Measurements from ENCODE around the gene PITPNM1.
"Not testable (repeated sequence)": the region's sequence is repeated elsewhere in the genome, so short reads cannot be mapped to it uniquely, and the experiment has no call there.

Gene PITPNM1

GRCh38 chr11:67504950-67505581 lies at the start of gene PITPNM1:
TSS of gene PITPNM1 (minus strand) at chr11:67505363. CDS start at chr11:67504180, 1,183 bp downstream.
- peak in 1 of 2 donors; percentile 49 for DNase-seq (ENCODE audit: low read depth in 1 of 2, low spot score in 1 of 2)

DNA sequence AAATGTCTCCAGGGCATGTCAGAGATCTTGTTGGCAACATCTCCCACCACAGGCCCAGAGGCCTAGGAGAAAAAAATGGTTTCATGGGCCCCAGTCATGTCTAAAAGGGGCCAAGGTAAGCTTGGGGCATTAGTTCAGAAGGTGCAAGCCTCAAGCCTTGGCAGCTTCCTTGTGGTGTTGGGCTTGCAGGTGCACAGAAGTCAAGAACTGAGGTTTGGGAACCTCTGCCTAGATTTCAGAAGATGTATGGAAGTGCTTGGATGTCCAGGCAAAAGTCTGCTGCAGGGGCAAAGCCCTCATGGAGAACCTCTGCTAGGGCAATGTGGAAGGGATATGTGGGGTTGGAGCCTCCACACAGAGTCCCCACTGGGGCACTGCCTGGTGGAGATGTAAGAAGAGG lies 46.5 kb upstream of the PITPNM1 start:
- not testable (repeated sequence) for DNase-seq (ENCODE audit: low read depth in 1 of 2, low spot score in 1 of 2)

- no peak for DNase-seq (ENCODE audit: low read depth in 1 of 2, low spot score in 1 of 2)
These were observed 46.0 kb upstream of the PITPNM1 start for GRCh38 chr11:67551127-67551526.

DNA sequence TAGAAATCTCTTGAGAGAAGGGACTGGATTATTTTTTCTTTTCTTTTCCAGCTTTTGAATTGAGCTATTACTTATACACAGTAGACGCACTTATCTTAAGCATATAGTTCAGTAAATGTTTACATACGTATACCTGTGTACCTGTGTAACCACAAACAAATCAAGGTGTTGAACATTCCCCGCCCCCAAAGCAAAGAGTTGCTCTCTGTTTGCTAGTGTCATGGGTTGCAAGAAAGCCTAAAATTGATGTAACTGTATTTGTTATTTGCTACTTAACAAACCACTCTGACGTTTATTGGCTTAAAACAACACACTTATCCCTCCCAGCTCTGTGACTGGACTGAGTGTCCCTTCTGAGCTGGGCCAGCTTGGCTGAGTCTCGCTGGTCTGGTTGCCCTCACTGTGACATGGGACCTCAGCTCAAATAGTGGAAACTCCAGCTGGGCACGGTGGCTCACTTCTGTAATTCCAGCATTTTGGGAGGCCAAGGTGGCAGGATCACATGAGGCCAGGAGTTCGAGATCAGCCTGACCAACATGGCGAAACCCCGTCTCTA lies 43.5 kb upstream of the PITPNM1 start:
- DNase-seq (ENCODE audit: low read depth in 1 of 2, low spot score in 1 of 2): no peak

DNA sequence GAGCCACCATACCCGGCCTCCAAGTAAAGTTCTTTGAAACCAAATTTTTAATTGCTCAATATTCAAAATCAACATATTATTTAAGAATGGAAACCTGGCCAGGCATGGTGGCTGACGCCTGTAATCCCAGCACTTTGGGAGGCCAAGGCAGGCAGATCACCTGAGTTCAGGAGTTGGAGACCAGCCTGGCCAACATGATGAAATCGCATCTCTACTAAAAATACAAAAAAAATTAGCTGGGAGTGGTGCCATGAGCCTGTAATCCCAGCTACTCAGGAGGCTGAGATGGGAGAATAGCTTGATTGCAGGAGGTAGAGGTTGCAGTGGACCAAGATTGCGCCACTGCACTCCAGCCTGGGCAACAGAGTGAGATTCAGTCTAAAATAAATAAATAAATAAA lies 42.9 kb upstream of the PITPNM1 start:
- DNase-seq (ENCODE audit: low read depth in 1 of 2, low spot score in 1 of 2): not testable (repeated sequence)

DNA sequence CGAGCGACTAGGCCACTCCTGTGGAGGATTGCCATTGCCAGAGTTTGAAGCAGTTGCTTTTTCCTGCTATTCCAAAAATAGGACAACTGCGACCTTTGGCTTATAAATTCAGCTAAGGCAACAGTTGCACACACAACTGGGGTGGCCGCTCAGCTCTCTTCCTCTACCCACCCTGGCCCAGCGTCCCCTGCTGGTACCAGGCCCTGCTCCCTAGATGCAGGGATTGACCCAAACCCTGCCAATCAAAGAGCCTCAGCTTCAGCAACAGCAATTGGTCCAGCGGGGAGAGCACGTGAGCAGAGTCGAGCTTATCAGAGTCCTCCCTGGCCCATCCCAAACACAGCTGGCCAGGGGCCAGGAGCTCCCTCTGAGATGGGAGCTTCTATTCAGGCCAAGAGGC lies 40.1 kb upstream of the PITPNM1 start:
- no peak for DNase-seq (ENCODE audit: low read depth in 1 of 2, low spot score in 1 of 2)

GRCh38 chr11:67544616-67545242 lies 39.6 kb upstream of the PITPNM1 start:
- DNase-seq (ENCODE audit: low read depth in 1 of 2, low spot score in 1 of 2): no peak

GRCh38 chr11:67543585-67543984 lies 38.4 kb upstream of the PITPNM1 start:
- DNase-seq (ENCODE audit: low read depth in 1 of 2, low spot score in 1 of 2): no peak

- DNase-seq (ENCODE audit: low read depth in 1 of 2, low spot score in 1 of 2): no peak
These were observed 37.8 kb upstream of the PITPNM1 start for GRCh38 chr11:67542971-67543370.

DNA sequence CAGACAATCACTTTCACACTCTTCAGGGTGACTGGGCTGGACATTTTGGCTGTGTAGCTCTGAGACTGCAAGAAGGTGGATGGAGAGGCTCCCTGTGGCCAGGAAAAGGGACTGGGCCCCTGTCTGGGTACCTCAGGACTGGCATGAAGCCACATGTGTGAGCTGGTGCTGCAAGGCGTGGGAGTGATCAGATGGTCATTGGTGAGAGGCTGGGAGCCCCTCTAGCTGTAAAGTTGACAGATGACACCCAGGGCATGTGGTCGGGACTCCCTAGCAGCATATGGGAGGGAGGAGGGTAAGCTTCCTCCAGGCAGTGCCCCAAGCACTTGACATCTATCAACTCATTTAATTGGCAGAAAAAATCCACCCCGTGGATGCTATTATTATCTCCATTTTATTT lies 37.0 kb upstream of the PITPNM1 start:
- no peak for DNase-seq (ENCODE audit: low read depth in 1 of 2, low spot score in 1 of 2)

- DNase-seq (ENCODE audit: low read depth in 1 of 2, low spot score in 1 of 2): no peak
These were observed 36.0 kb upstream of the PITPNM1 start for GRCh38 chr11:67541198-67541597.

DNA sequence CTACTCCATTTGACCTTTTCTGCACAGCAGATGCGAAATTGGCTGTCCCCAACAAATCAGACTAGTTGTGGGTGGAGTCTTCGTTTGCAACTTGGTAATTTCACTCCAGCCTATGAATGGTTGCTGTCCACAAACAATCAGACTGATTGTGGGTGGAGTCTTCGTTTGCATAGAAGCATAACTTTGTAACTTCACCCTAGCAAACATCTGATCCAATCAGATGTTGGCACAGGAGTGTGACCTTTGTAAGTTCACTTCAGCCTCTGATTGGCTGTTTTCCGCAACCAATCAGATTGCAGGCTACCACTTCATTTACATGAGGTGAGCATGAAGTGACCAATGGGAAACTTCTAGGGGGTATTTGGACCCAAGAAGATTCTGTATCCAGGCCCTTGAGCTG lies 34.4 kb upstream of the PITPNM1 start:
- no peak for DNase-seq (ENCODE audit: low read depth in 1 of 2, low spot score in 1 of 2)

DNA sequence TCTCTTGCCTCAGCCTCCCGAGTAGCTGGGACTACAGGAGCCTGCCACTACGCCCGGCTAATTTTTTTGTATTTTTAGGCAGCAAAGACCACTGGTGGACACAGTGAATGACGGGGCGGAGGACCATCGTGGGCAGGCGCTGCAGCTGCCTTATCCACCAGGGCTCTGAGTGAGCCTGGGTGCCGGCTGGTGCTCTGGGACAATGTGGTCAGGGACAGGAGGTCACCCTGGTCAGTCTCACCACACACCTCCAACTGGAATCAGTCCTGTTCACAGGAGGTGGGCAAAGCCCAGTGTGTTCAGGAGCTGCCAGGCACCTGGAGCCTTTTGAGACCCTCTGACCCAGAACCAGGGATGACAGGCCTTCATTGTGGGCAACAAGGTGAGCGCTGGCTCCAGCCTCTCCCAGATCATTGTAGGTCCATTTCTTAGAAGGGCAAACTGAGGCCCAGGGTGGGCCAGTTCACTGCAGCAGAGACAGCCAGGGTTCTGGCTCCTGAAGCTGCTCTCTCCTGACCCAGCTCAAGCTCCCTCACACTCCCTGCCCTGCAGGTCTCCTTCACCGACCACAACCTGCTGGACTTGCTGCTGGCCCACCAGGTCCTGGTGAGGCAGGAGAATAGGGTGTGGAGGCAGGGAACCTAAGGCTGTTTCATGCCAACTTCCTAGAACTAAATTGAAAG lies 33.8 kb upstream of the PITPNM1 start:
- DNase-seq (ENCODE audit: low read depth in 1 of 2, low spot score in 1 of 2): no peak

DNA sequence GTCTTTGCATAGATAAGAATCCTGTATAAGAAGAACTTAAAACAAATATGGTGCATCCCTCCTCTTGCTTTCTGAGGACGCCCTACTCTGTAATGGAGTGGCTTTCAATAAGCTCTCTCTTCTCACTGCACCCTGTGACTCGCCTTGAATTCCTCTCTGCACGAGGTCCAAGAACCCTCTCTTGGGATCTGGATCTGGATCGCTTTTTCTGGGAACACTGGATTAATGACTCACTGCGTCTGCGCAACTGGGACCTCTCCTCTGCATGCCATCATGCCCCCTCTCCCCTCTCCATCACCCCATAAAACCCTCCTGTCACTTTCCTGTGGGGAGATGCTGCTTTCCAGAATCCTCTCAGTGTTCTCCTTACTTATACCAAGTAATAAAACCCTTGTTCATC lies 33.1 kb upstream of the PITPNM1 start:
- no peak for DNase-seq (ENCODE audit: low read depth in 1 of 2, low spot score in 1 of 2)

DNA sequence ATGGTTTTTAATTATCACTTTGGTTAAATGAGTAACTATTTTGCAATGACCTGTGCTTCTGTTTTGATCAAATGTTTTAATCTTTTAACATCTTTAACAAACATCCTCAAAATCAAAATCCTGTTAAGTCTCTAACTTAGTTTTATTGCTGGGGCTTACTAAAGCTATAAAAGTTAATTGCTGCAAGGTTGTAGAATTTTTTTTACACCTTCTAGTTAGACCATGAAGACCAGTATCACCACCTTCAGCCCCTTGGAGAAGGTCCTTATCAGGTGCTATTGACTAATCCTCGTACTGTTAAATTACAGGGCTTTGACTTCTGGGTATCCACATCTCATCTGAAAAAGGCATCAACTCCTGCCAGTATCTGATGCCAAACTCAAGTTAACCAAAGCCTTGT lies 30.4 kb upstream of the PITPNM1 start:
- DNase-seq (ENCODE audit: low read depth in 1 of 2, low spot score in 1 of 2): no peak

GRCh38 chr11:67534070-67534679 lies 29.0 kb upstream of the PITPNM1 start:
- no peak for DNase-seq (ENCODE audit: low read depth in 1 of 2, low spot score in 1 of 2)

DNA sequence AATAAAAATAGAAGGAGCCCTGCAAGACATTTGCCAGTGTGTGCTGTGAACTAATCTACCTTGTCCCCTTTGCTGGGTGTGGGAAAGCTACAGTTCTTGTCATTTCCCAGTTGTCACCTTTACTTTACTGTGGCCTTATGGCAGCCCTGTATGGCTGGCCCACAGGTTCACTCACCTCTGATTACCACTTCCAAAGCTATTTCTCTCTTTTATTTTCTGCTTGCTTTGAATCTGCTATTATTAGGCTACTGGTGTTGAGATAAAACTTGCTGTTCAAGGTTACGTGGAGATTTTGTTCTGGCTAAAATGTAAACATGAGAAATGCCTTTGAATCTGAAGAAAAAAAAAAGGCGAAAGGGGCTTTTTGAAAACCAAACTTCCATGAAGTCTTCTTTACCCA lies 27.7 kb upstream of the PITPNM1 start:
- DNase-seq (ENCODE audit: low read depth in 1 of 2, low spot score in 1 of 2): no peak

DNA sequence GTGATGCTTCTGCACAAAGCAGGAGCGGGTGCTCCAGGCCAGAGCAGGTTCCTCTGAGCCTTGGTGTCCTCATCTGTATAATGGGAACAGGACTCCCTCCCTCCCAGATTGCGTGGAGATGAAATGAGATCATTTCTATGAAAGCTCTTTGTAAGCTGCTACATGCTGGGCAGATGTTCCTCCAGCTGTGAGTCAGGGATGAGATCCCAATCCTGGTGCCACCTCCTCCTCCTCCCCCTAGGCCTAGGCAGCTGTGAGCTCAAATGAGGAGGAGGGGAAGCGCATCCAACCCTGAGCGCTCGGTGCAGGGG lies 25.1 kb upstream of the PITPNM1 start:
- DNase-seq (ENCODE audit: low read depth in 1 of 2, low spot score in 1 of 2): no peak

- no peak for DNase-seq (ENCODE audit: low read depth in 1 of 2, low spot score in 1 of 2)
These were observed 23.2 kb upstream of the PITPNM1 start for GRCh38 chr11:67528376-67528775.

DNA sequence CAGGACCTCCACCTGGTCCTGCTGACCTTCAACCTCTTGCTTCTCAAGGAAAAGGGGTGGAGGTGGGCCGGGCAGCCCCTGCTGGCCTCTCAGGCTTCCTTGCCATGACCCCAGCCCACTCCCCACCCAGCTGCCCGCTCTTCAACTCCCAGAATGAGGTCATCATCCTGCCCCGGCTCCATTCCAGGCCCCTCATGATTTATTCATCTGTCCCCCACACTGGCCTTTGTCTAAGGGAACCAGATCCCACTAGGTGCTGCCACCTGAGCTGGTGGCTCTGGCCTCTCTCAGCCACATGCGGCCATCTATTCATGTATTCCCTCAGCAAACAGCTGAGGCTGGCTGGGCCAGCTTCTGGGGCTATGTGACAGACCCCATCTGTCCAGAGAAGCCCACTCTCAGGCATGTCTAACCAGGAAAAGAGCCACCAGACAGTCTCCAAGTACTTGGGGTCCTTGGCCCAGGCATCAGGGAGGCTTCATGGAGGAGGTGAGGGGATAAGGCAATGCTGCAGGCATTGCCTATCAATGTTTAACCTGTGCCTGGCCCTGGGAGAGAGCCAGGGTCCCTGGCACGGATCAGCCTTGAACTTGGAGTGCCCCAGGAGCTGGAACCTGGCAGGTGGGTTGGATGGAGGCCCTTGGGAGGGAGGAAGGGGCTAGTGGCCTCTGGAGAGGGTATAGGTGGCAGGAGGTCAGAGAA lies 20.3 kb upstream of the PITPNM1 start:
- no peak for DNase-seq (ENCODE audit: low read depth in 1 of 2, low spot score in 1 of 2)

DNA sequence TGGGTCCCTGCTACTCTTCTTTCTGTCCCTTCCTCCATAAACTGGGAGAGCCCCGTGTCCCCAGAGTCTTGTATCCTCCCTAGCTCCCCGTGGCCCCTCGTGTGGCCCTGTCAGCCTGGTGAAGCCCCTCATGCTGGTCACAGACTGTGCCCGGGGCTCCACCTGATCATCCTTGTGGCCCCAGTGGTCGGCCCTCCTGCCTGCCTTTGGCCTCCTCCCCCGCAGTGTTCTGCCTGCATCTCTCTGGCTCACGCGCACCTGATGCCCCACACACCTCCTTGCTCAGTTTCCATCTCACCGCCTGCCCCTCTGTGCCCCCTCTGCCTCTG lies 19.3 kb upstream of the PITPNM1 start:
- no peak for DNase-seq (ENCODE audit: low read depth in 1 of 2, low spot score in 1 of 2)
